Neural crest cell (in vitro differentiated cells): ENCODE measurements around the gene CISH. TPM values are rescaled to one million over a fixed set of nuclear protein-coding genes. Genes with fewer than 3 reads are reported as not detected.
A peak's percentile ranks its signal among the peaks of the same experiment; 100 is the strongest.

Source experiments
- DNase-seq: peaks from one replicate; pipeline ENCODE4 v3.0.0; 2021; ENCODE audit warnings: low read depth, mixed read lengths, low spot score
- H3K27ac Mint-ChIP-seq: one replicate; pipeline ENCODE4 v1.8.0; 2021; ENCODE audit warnings: mild to moderate bottlenecking, mixed read lengths; ENCODE audit not compliant: unreplicated experiment
- H3K27me3 Mint-ChIP-seq: 2 replicates; pipeline ENCODE4 v1.8.0; 2021; ENCODE audit warnings: low read depth, mild to moderate bottlenecking, mixed read lengths
- H3K36me3 Mint-ChIP-seq: 2 replicates; pipeline ENCODE4 v1.8.0; 2021; ENCODE audit warnings: low read depth, mild to moderate bottlenecking, mixed read lengths
- H3K4me1 Mint-ChIP-seq: 2 replicates; pipeline ENCODE4 v1.8.0; 2021; ENCODE audit warnings: mixed read lengths
- H3K4me3 Mint-ChIP-seq: one replicate; pipeline ENCODE4 v1.8.0; 2021; ENCODE audit warnings: mild to moderate bottlenecking, mixed read lengths
- H3K9me3 Mint-ChIP-seq: 2 replicates; pipeline ENCODE4 v1.8.0; 2021; ENCODE audit warnings: mixed read lengths
- CTCF ChIP-seq: fragments of 200-600 bp; sonication (generic); conservative IDR thresholded peaks from 2 replicates; pipeline ENCODE4 v1.5.0; 2021; ENCODE audit warnings: antibody characterized with exemption, mild to moderate bottlenecking
- total RNA-seq: library from RNA; stranded (reverse); gene quantifications from 2 replicates; pipeline ENCODE4 v1.2.1, GENCODE V29; 2021

CISH gene
- total RNA-seq, 1 donor from 2014 or later, result 8.6 TPM

- DNase-seq, result no peak
- Mint-ChIP-seq H3K4me1 (no peaks in the 10 kb centered on the region), H3K4me3 (no peak overlapping the region), H3K36me3 (no peaks in the 10 kb centered on the region), H3K27ac (no peak overlapping the region), H3K9me3 (no peaks in the 10 kb centered on the region), H3K27me3 (no peaks in the 10 kb centered on the region)
- TF ChIP-seq CTCF, result no peak
These were observed 45.8 kb upstream of the CISH start for GRCh38 chr3:50657407-50657806.

GRCh38 chr3:50656417-50657195 lies 45.0 kb upstream of the CISH start:
- H3K9me3 Mint-ChIP-seq, result no peaks in the 10 kb centered on the region
- peaks cover 4% of the 10 kb centered on the region for H3K4me1 Mint-ChIP-seq
- no peak overlapping the region for H3K27ac Mint-ChIP-seq
- H3K36me3 Mint-ChIP-seq, result no peaks in the 10 kb centered on the region
- H3K27me3 Mint-ChIP-seq, result no peaks in the 10 kb centered on the region
- DNase-seq, result no peak
- H3K4me3 Mint-ChIP-seq, result no peak overlapping the region
- TF ChIP-seq CTCF, result no peak

- Mint-ChIP-seq H3K36me3 (no peaks in the 10 kb centered on the region), H3K4me3 (no peak overlapping the region), H3K27me3 (no peaks in the 10 kb centered on the region), H3K9me3 (no peaks in the 10 kb centered on the region), H3K4me1 (peaks cover 4% of the 10 kb centered on the region), H3K27ac (no peak overlapping the region)
- no peak for DNase-seq
- no peak for TF ChIP-seq CTCF
These were observed 43.6 kb upstream of the CISH start for GRCh38 chr3:50655009-50655830.

GRCh38 chr3:50653937-50654595 lies 42.5 kb upstream of the CISH start:
- Mint-ChIP-seq H3K4me3 (no peak overlapping the region), H3K27me3 (no peaks in the 10 kb centered on the region), H3K27ac (no peak overlapping the region), H3K4me1 (peaks cover 4% of the 10 kb centered on the region), H3K36me3 (no peaks in the 10 kb centered on the region), H3K9me3 (no peaks in the 10 kb centered on the region)
- no peak for DNase-seq
- TF ChIP-seq CTCF, result no peak

- Mint-ChIP-seq H3K36me3 (no peaks in the 10 kb centered on the region), H3K4me1 (peaks cover 10% of the 10 kb centered on the region), H3K27ac (no peak overlapping the region), H3K4me3 (no peak overlapping the region), H3K9me3 (no peaks in the 10 kb centered on the region), H3K27me3 (no peaks in the 10 kb centered on the region)
- TF ChIP-seq CTCF, result peak; percentile 46
- no peak for DNase-seq
These were observed 41.1 kb upstream of the CISH start for GRCh38 chr3:50652709-50653108.
